Omental fat pad (tissue), 4 donors: ENCODE results near the gene CMIP. TPM values are rescaled to one million over a fixed set of nuclear protein-coding genes. Genes with fewer than 3 reads are reported as not detected.

Experiments
- ATAC-seq: fragments of 150-250 bp; one replicate; pipeline ENCODE4 v1.9.1; 2016; ENCODE audit warnings: mild to moderate bottlenecking, moderate library complexity; ENCODE audit not compliant: low FRiP score
- DNase-seq: peaks from one replicate; pipeline ENCODE4 v3.0.0-alpha.2; 2019; ENCODE audit warnings: low spot score
- total RNA-seq, 4 donors: library from RNA; depleted of rRNA; stranded (reverse); fragments of >200 nt; gene quantifications; one replicate each; pipeline ENCODE4 v1.1.0, GENCODE V29; 2016
- TF ChIP-seq, protein P1 (sequence below), 3 donors: fragments of 450-650 bp; IDR thresholded peaks; one replicate each; pipeline ENCODE4 v1.5.1; 2016 to 2017; ENCODE audit warnings: antibody characterized with exemption in 3 of 3, mild to moderate bottlenecking in 3 of 3, moderate library complexity in 2 of 3

CMIP gene
- total RNA-seq, 4 donors from 2014 or later, result 15.8 to 52.8 (median 32.0) TPM

DNA sequence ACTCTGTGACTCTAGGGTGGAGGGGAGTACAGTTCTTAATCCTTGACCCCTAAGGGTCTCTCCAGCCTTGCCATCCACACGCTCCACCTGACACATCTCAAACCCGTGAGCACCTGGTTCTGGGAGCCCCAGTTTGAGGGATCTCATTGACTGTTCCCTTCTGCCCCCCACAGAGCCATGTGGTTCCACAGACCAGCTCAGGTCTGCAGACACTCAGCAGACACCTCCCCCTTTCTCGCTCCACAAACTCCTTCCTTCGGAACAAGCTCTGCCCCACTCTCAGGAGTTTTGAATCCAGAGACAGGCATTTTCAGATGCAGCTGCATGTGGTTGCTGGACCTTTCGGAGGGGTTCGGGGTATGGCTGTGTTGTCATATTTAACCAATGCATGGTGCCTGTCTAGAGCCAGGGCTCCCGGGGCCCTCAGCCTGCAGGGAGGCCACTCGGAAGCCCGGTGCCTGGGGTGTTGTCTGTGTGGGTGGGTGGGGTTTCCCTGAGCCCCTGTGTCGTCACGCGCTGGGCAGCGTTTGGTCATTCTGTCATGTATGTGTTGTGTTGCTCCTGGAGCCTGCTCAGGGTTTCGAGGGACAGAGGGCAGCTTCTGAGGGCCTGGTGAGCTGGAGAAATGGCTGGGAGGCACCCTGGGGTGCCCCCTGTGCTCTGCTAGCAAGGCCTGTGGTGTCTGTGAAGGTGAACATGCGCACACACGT is 235.3 kb downstream of the CMIP start:
- TF ChIP-seq, protein P1, sequence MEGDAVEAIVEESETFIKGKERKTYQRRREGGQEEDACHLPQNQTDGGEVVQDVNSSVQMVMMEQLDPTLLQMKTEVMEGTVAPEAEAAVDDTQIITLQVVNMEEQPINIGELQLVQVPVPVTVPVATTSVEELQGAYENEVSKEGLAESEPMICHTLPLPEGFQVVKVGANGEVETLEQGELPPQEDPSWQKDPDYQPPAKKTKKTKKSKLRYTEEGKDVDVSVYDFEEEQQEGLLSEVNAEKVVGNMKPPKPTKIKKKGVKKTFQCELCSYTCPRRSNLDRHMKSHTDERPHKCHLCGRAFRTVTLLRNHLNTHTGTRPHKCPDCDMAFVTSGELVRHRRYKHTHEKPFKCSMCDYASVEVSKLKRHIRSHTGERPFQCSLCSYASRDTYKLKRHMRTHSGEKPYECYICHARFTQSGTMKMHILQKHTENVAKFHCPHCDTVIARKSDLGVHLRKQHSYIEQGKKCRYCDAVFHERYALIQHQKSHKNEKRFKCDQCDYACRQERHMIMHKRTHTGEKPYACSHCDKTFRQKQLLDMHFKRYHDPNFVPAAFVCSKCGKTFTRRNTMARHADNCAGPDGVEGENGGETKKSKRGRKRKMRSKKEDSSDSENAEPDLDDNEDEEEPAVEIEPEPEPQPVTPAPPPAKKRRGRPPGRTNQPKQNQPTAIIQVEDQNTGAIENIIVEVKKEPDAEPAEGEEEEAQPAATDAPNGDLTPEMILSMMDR (IDR thresholded peaks at IDR 0.05), result no peak
- DNase-seq (no peak), ATAC-seq (no peak)

DNA sequence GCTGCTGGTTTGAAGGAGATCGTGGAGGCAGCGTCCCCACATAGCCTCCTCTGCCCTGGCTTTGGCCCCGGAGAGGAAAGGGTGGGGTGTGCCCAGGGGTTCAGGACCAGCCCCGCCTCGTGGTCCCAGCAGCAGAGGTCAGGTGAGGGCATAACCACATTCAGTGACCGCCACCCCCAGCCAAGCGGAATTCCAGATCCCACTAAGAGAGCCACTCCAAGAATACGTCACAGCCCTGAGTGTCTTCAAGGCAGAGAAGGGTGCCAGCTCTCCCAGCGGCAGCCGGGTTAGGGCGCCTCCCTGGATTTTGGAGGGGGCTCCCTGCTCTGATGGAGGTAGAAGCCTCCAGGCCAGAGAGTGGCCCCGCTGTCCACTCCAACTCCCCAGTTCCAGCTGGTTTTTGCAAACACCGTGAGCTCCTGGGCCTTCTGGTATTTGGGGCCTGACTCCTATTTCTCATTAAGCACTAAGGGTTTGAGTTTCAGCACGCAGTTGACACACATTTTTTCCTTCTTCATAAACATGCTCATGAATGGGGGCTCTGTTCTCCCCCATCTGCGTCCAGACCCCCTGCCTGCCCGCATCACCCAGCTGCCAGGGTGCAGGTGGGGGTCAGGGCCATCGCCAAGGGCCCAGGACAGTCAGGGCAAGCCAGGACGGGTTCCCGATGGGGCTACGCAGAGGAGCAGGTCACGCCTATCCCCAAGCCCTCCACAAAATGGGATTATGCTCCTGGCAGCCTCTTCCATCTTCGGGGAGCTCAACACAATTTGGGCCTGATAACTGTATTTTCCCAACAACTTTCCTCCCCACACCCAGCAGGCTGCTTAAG is 236.1 kb downstream of the CMIP start:
- no peak for DNase-seq
- ATAC-seq, result no peak
- TF ChIP-seq, protein P1 (IDR thresholded peaks at IDR 0.05), result no peak

DNA sequence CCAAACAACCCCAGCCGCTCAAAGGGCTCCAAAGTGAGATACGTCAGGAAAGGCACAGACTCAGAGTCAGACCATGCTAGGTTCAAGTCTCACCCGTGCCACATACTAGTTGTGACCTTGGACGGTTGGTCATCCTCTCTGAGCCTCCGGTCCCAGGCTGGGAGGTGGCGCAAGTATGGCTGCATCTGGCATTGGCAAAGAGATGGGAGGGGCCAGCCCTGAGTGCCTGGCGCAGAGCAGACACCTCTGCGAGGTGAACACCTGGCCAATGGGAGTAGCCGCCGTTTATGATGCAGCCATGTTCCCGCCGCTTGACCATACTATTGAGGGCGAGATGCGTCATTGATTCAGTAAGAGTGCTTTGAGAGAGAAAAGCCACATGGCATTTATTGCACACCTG is 236.7 kb downstream of the CMIP start:
- DNase-seq (no peak), ATAC-seq (no peak)
- TF ChIP-seq, protein P1 (IDR thresholded peaks at IDR 0.05), result no peak

DNA sequence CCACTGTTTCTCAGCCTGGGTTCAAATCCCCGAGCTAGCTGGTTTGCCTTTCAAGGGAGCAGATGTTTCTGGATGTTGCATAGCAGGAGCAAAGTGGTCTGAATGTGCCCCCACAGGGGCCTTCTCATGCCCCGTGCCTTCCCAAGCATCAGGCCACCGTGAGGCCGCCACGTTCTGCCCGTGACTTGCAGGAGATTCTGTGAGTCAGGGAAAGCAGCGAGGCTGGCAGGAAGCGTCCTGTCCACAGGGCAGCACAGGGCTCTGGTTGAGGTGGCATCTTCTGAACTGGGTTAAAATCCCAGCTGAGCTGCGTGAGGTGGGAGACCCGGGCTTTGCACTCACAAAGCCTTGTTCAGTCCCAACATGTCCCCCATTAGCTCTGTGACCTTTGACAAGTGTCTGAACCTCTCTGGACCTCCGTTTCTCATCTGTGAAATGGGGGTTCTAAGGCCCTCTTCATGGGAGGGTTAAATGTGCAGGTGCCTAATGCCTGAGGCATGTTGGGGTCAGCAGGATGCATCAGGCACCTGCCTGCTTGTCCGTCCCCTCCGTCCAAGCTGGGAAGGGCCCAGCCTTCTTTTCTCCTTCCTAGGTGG is 239.7 kb downstream of the CMIP start:
- TF ChIP-seq, protein P1 (IDR thresholded peaks at IDR 0.05), result no peak
- ATAC-seq (no peak), DNase-seq (no peak)

DNA sequence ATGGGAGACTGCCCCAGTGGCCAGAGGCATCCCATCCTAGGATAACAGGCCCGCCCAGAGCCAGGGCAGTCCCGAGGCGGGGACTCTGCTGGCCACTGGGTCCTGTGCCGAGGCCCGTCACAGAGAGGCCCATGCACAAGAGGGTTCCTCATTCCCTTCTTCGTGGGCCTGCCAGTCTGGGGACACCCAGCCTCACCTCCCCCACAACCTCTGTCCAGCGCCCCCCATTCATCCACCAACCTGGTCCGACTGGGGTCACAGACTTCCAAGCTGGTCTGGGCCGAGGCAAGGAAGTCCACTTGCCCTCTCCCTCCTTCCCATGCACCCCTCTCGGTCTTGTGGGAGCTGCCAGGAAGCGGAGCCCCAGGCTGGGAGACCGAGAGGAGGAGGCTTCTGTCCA is 240.3 kb downstream of the CMIP start:
- TF ChIP-seq, protein P1 (IDR thresholded peaks at IDR 0.05), result no peak
- no peak for ATAC-seq
- DNase-seq, result no peak

DNA sequence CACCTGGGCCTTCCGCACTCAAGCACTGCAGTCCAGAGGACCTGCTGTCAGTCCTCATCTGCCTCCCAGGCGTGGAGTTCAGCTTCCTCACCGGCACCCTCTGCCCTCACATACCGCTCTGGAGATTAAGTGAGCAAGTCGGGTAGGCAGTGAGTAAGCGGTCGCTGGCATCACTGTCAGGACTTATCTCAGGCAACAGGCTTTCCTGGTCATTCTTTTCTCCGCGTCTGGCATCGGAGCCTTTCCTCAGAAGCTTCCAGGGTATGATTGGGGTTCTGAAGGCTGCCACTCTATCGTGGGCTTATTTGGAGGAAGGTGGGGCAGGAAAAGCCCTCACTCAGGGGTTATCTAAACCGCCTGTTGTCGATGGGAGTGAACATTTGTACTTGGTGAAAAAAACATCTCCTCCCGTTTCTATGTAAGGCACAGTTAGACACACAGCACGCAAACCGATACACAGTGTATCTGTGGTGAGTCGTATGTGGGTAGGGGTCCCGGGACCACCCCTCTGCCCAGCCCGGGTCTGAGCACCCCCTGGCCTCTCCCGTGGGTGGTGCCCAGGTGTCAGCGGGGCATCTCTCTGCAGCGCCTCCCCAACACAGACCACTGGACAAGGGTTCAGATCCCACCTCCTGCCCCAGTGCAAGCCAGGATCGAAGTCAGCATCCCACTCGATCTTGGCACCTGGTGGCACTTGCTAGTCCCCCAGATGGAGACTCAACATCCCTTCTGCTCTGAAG is 242.0 kb downstream of the CMIP start:
- peak; percentile 51 for ATAC-seq
- TF ChIP-seq, protein P1 (IDR thresholded peaks at IDR 0.05), result no peak
- no peak for DNase-seq
